Measurements from ENCODE around the gene FARSB. TPM values are rescaled to one million over a fixed set of nuclear protein-coding genes. Genes with fewer than 3 reads are reported as not detected.
A peak's percentile ranks its signal among the peaks of the same experiment; 100 is the strongest.

Gene FARSB
- total RNA-seq, 1 experiment from 2014 or later, result 50.2 TPM

DNA sequence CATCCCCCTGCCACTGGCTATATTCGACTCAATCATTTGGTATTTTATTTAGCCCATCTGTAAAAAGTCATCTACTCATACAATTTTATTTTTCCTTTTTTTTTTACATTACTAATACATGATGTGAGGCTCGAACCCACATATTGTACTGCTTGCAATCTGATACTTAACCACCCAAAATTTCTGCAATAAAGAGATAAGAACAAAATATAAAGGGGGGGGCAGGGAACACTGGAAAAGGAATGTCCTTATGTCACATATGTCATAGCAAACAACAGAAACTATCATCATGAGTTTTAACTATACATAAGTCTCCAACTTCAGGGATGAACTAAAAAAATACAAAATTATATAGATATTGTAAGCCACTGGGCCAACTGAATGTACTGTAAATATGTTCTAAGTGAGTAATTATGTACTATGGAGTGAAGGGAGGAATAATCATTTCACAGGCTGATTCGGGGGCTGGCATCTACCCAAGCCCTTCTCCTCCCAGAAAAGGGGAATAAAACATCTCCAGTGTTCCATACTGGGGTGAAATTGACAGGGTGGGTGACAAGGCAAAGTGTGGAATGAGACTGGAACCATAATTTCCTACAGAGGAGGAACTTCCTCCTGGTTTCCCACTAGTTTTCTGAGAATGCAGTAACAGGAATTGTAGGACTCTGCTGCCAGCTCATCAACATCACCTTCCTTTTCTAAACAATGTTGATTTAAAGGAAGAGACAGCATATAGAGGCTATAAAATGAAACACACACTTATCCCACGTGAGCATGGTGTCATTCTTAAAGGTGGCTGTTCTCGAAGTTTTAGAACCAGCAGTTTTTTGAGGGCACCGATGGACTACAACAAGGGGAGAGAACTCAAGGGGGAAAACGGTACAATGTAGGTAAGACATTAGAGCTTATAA is 79.5 kb downstream of the FARSB start:
- ChIA-PET POLR2A (ENCODE audit: unreplicated experiment) (no interaction called here), CTCF (no interaction called here)
- no peak for DNase-seq
- Histone ChIP-seq H3K27me3 (ENCODE audit: insufficient read depth, low read depth) (no peaks in the 10 kb centered on the region), H3K4me1 (replicated peaks; ENCODE audit: insufficient read depth) (peaks cover 40% of the 10 kb centered on the region), H3K27ac (no peak overlapping the region), H3F3A (ENCODE audit: insufficient read depth, low read depth) (peaks cover 36% of the 10 kb centered on the region), H4K20me1 (ENCODE audit: insufficient read depth) (peaks cover 5% of the 10 kb centered on the region), H3K4me3 (no peak overlapping the region), H3K36me3 (ENCODE audit: low read depth) (peaks cover 45% of the 10 kb centered on the region), H3K9me3 (ENCODE audit: insufficient read depth, low read depth) (no peaks in the 10 kb centered on the region), H3K4me2 (no peak overlapping the region), H3K9me2 (ENCODE audit: insufficient read depth) (no peaks in the 10 kb centered on the region), H3K79me2 (ENCODE audit: low read depth) (peaks cover 33% of the 10 kb centered on the region), H2AFZ (no peak overlapping the region)
- TF ChIP-seq, protein P1, sequence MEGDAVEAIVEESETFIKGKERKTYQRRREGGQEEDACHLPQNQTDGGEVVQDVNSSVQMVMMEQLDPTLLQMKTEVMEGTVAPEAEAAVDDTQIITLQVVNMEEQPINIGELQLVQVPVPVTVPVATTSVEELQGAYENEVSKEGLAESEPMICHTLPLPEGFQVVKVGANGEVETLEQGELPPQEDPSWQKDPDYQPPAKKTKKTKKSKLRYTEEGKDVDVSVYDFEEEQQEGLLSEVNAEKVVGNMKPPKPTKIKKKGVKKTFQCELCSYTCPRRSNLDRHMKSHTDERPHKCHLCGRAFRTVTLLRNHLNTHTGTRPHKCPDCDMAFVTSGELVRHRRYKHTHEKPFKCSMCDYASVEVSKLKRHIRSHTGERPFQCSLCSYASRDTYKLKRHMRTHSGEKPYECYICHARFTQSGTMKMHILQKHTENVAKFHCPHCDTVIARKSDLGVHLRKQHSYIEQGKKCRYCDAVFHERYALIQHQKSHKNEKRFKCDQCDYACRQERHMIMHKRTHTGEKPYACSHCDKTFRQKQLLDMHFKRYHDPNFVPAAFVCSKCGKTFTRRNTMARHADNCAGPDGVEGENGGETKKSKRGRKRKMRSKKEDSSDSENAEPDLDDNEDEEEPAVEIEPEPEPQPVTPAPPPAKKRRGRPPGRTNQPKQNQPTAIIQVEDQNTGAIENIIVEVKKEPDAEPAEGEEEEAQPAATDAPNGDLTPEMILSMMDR (conservative IDR thresholded peaks at IDR 0.05), result no peak
- no peak for TF ChIP-seq EZH2 (IDR thresholded peaks at IDR 0.05; ENCODE audit: low read depth)
- no TSS peak for BruUV-seq (replicated peaks)
- intact Hi-C loops (cut with micrococcal nuclease; ENCODE audit: unreplicated experiment), result no loop called here

GRCh38 chr2:222575618-222576017 is 80.3 kb downstream of the FARSB start:
- Histone ChIP-seq H3K4me2 (no peak overlapping the region), H3K9me2 (ENCODE audit: insufficient read depth) (no peaks in the 10 kb centered on the region), H4K20me1 (ENCODE audit: insufficient read depth) (peaks cover 3% of the 10 kb centered on the region; the same call in 1 of the 2 replicates), H3K4me3 (no peak overlapping the region), H3K27me3 (ENCODE audit: insufficient read depth, low read depth) (no peaks in the 10 kb centered on the region), H3K4me1 (replicated peaks; ENCODE audit: insufficient read depth) (peaks cover 46% of the 10 kb centered on the region), H3K36me3 (ENCODE audit: low read depth) (peaks cover 46% of the 10 kb centered on the region), H3K79me2 (ENCODE audit: low read depth) (peaks cover 28% of the 10 kb centered on the region), H3K9me3 (ENCODE audit: insufficient read depth, low read depth) (no peaks in the 10 kb centered on the region), H2AFZ (no peak overlapping the region), H3F3A (ENCODE audit: insufficient read depth, low read depth) (peaks cover 33% of the 10 kb centered on the region), H3K27ac (peak overlapping the region; percentile 87; the same call in 1 of the 2 replicates)
- intact Hi-C loops (cut with micrococcal nuclease; ENCODE audit: unreplicated experiment), result no loop called here
- no peak for DNase-seq
- ChIA-PET CTCF (no interaction called here), POLR2A (ENCODE audit: unreplicated experiment) (no interaction called here)
- TF ChIP-seq, protein P1 (conservative IDR thresholded peaks at IDR 0.05), result no peak
- TF ChIP-seq EZH2 (IDR thresholded peaks at IDR 0.05; ENCODE audit: low read depth), result no peak
- BruUV-seq (replicated peaks), result no TSS peak

GRCh38 chr2:222572751-222573174 is 83.1 kb downstream of the FARSB start:
- Histone ChIP-seq H3K79me2 (ENCODE audit: low read depth) (peaks cover 18% of the 10 kb centered on the region), H3K4me3 (peak overlapping the region; percentile 3; the same call in 1 of the 2 replicates), H3K4me2 (peak overlapping the region; percentile 62), H3K9me3 (ENCODE audit: insufficient read depth, low read depth) (no peaks in the 10 kb centered on the region), H3K36me3 (ENCODE audit: low read depth) (peaks cover 66% of the 10 kb centered on the region), H3K27me3 (ENCODE audit: insufficient read depth, low read depth) (no peaks in the 10 kb centered on the region), H3K27ac (peak overlapping the region; percentile 87), H3K9me2 (ENCODE audit: insufficient read depth) (no peaks in the 10 kb centered on the region), H4K20me1 (ENCODE audit: insufficient read depth) (no peaks in the 10 kb centered on the region), H2AFZ (0 out of 2 replicates have a peak overlapping the region, but pooled peaks have one; percentile 0), H3K4me1 (replicated peaks; ENCODE audit: insufficient read depth) (peaks cover 65% of the 10 kb centered on the region), H3F3A (ENCODE audit: insufficient read depth, low read depth) (peaks cover 39% of the 10 kb centered on the region)
- intact Hi-C loops (cut with micrococcal nuclease; ENCODE audit: unreplicated experiment), result loop anchor here (2.0 to 5.0 kb wide), 2 partner anchors 54 to 150 kb away; partner anchors contain the start of gene SGPP2
- POLR2A ChIA-PET (ENCODE audit: unreplicated experiment), result interaction anchor here (0.6 kb wide), 3 partner anchors 24 to 1371 kb away, joined by 3 to 9 read pairs (median 3); no protein-coding TSS in a partner anchor
- DNase-seq, result no peak
- TF ChIP-seq, protein P1 (conservative IDR thresholded peaks at IDR 0.05), result no peak
- TF ChIP-seq EZH2 (IDR thresholded peaks at IDR 0.05; ENCODE audit: low read depth), result no peak
- TSS peak; percentile 98 for BruUV-seq (replicated peaks)
- CTCF ChIA-PET, result interaction anchor here (1.2 to 2.1 kb wide), 2 partner anchors 11 to 255 kb away, joined by 3 to 14 read pairs; no protein-coding TSS in a partner anchor
